HEK293 (cell line): ENCODE data around the gene GNB3.

Source experiments
- BCL11A ChIP-seq: fragments of 450-650 bp; formaldehyde crosslinking; IDR thresholded peaks from 2 replicates; pipeline ENCODE4 v1.5.1; 2016; ENCODE audit warnings: low read depth, missing biosample characterization, missing genetic modification characterization
- IKZF3 ChIP-seq: fragments of 450-650 bp; IDR thresholded peaks from 2 replicates; pipeline ENCODE4 v1.5.0; 2018; ENCODE audit warnings: missing biosample characterization, mild to moderate bottlenecking, missing genetic modification characterization, moderate library complexity
- MZF1 ChIP-seq: fragments of 450-650 bp; formaldehyde crosslinking; IDR thresholded peaks from 2 replicates; pipeline ENCODE4 v1.5.1; 2017; ENCODE audit warnings: missing biosample characterization, missing genetic modification characterization, borderline replicate concordance
- PBX3 ChIP-seq: sonication (generic); formaldehyde crosslinking; IDR thresholded peaks from 2 replicates; pipeline ENCODE4 v1.8.1; 2022; ENCODE audit warnings: mild to moderate bottlenecking, moderate library complexity, missing genetic modification reagents
- RBAK ChIP-seq: fragments of 450-650 bp; formaldehyde crosslinking; IDR thresholded peaks from 2 replicates; pipeline ENCODE4 v1.5.1; 2016; ENCODE audit warnings: missing biosample characterization, missing genetic modification characterization
- SP2 ChIP-seq: fragments of 450-650 bp; formaldehyde crosslinking; IDR thresholded peaks from 2 replicates; pipeline ENCODE4 v1.5.1; 2016; ENCODE audit warnings: missing biosample characterization, missing genetic modification characterization
- SP3 ChIP-seq: fragments of 450-650 bp; formaldehyde crosslinking; IDR thresholded peaks from 2 replicates; pipeline ENCODE4 v1.5.1; 2016; ENCODE audit warnings: missing biosample characterization, missing genetic modification characterization
- SP7 ChIP-seq: fragments of 450-650 bp; formaldehyde crosslinking; IDR thresholded peaks from 2 replicates; pipeline ENCODE4 v1.5.1; 2016; ENCODE audit warnings: missing biosample characterization, missing genetic modification characterization
- TSHZ1 ChIP-seq: fragments of 450-650 bp; formaldehyde crosslinking; IDR thresholded peaks from 2 replicates; pipeline ENCODE4 v1.5.1; 2016; ENCODE audit warnings: missing biosample characterization, missing genetic modification characterization, borderline replicate concordance
- YY2 ChIP-seq: fragments of 450-650 bp; formaldehyde crosslinking; IDR thresholded peaks from 2 replicates; pipeline ENCODE4 v1.5.1; 2016; ENCODE audit warnings: missing biosample characterization, missing genetic modification characterization
- ZBTB17 ChIP-seq: fragments of 450-650 bp; formaldehyde crosslinking; IDR thresholded peaks from 2 replicates; pipeline ENCODE4 v1.5.1; 2016; ENCODE audit warnings: missing biosample characterization, missing genetic modification characterization
- ZBTB20 ChIP-seq: fragments of 450-650 bp; formaldehyde crosslinking; IDR thresholded peaks from 2 replicates; pipeline ENCODE4 v1.5.1; 2016; ENCODE audit warnings: missing biosample characterization, missing genetic modification characterization
- ZBTB26 ChIP-seq: fragments of 450-650 bp; formaldehyde crosslinking; optimal IDR thresholded peaks from 2 replicates; pipeline ENCODE3; 2016; ENCODE audit warnings: missing biosample characterization, mild to moderate bottlenecking, missing genetic modification characterization
- ZBTB44 ChIP-seq: fragments of 450-650 bp; IDR thresholded peaks from 2 replicates; pipeline ENCODE4 v1.5.1; 2018; ENCODE audit warnings: missing biosample characterization, mild to moderate bottlenecking, missing genetic modification characterization
- ZBTB49 ChIP-seq: fragments of 450-650 bp; formaldehyde crosslinking; IDR thresholded peaks from 2 replicates; pipeline ENCODE4 v1.5.1; 2016; ENCODE audit warnings: missing biosample characterization, missing genetic modification characterization, low read depth
- ZFHX2 ChIP-seq: fragments of 450-650 bp; formaldehyde crosslinking; conservative IDR thresholded peaks from 2 replicates; pipeline ENCODE4 v1.5.1; 2016; ENCODE audit warnings: missing biosample characterization, missing genetic modification characterization
- ZFP37 ChIP-seq: fragments of 450-650 bp; formaldehyde crosslinking; IDR thresholded peaks from 2 replicates; pipeline ENCODE4 v1.5.1; 2016; ENCODE audit warnings: missing biosample characterization, missing genetic modification characterization
- ZNF133 ChIP-seq: fragments of 450-650 bp; formaldehyde crosslinking; IDR thresholded peaks from 2 replicates; pipeline ENCODE4 v1.5.1; 2016; ENCODE audit warnings: missing biosample characterization, missing genetic modification characterization
- ZNF169 ChIP-seq: fragments of 450-650 bp; formaldehyde crosslinking; IDR thresholded peaks from 2 replicates; pipeline ENCODE4 v1.5.1; 2016; ENCODE audit warnings: missing biosample characterization, missing genetic modification characterization
- ZNF239 ChIP-seq: fragments of 450-650 bp; formaldehyde crosslinking; IDR thresholded peaks from 2 replicates; pipeline ENCODE4 v1.5.1; 2016; ENCODE audit warnings: missing biosample characterization, missing genetic modification characterization
- ZNF24 ChIP-seq: fragments of 450-650 bp; formaldehyde crosslinking; IDR thresholded peaks from 2 replicates; pipeline ENCODE4 v1.5.1; 2016; ENCODE audit warnings: missing biosample characterization, missing genetic modification characterization
- ZNF274 ChIP-seq, 2 experiments: fragments of 200-500 bp in 1 of 2; fragments of 450-650 bp in 1 of 2; sonication (Bioruptor generic) in 1 of 2; formaldehyde crosslinking in 1 of 2; IDR thresholded peaks; 2 replicates each; pipeline versions ENCODE4 v1.5.1 to v1.6.1; 2014 to 2016; ENCODE audit warnings: borderline replicate concordance in 1 of 2, inconsistent platforms in 1 of 2, low read length in 1 of 2, missing biosample characterization in 1 of 2, missing genetic modification characterization in 1 of 2
- ZNF335 ChIP-seq: fragments of 450-650 bp; formaldehyde crosslinking; conservative IDR thresholded peaks from 2 replicates; pipeline ENCODE4 v1.5.1; 2016; ENCODE audit warnings: missing biosample characterization, missing genetic modification characterization
- ZNF37A ChIP-seq: fragments of 450-650 bp; IDR thresholded peaks from 2 replicates; pipeline ENCODE4 v1.5.1; 2018; ENCODE audit warnings: missing biosample characterization, missing genetic modification characterization
- ZNF530 ChIP-seq: fragments of 450-650 bp; formaldehyde crosslinking; IDR thresholded peaks from 2 replicates; pipeline ENCODE4 v1.5.1; 2016; ENCODE audit warnings: low read depth, missing biosample characterization, missing genetic modification characterization
- ZNF626 ChIP-seq: fragments of 450-650 bp; sonication (Bioruptor Pico); formaldehyde crosslinking; IDR thresholded peaks from 2 replicates; pipeline ENCODE4 v1.5.1; 2018; ENCODE audit warnings: missing biosample characterization, missing genetic modification characterization, inconsistent platforms
- ZNF664 ChIP-seq: fragments of 450-650 bp; formaldehyde crosslinking; IDR thresholded peaks from 2 replicates; pipeline ENCODE4 v1.5.1; 2016; ENCODE audit warnings: missing biosample characterization, missing genetic modification characterization
- ZNF747 ChIP-seq: fragments of 450-650 bp; formaldehyde crosslinking; IDR thresholded peaks from 2 replicates; pipeline ENCODE4 v1.5.1; 2016; ENCODE audit warnings: missing biosample characterization, missing genetic modification characterization
- ZXDB ChIP-seq: fragments of 450-650 bp; formaldehyde crosslinking; IDR thresholded peaks from 2 replicates; pipeline ENCODE4 v1.5.1; 2016; ENCODE audit warnings: missing biosample characterization, missing genetic modification characterization
- TF ChIP-seq, protein P1 (sequence below): fragments of 450-650 bp; formaldehyde crosslinking; IDR thresholded peaks from 2 replicates; pipeline ENCODE4 v1.5.1; 2016; ENCODE audit warnings: missing biosample characterization, missing genetic modification characterization

GNB3 gene

GRCh38 chr12:6827437-6827911, 13.3 kb upstream of the GNB3 start (continued):
- TF ChIP-seq ZFHX2 (tag by site-specific recombination) (peak; percentile 74), ZNF626 (tag by site-specific recombination) (no peak), ZNF664 (no peak), ZNF335 (tag by site-specific recombination) (no peak), ZNF239 (tag by site-specific recombination) (no peak), ZNF747 (tag by site-specific recombination) (no peak), ZBTB44 (tag by site-specific recombination) (no peak), ZBTB49 (tag by site-specific recombination) (no peak), ZNF169 (no peak), RBAK (tag by site-specific recombination) (no peak), ZFP37 (tag by site-specific recombination) (0 out of 2 replicates have a peak, but pooled peaks have one; percentile 31), BCL11A (no peak), ZBTB26 (tag by site-specific recombination) (no peak), SP3 (peak; percentile 52), ZNF24 (tag by site-specific recombination) (peak; percentile 43; the same call in 1 of the 2 replicates), MZF1 (tag by site-specific recombination) (no peak), SP2 (tag by site-specific recombination) (peak; percentile 58), PBX3 (CRISPR knock-in tag) (no peak), ZNF530 (no peak), IKZF3 (tag by site-specific recombination) (peak; percentile 61; the same call in 1 of the 2 replicates), ZNF37A (no peak), ZBTB20 (tag by site-specific recombination) (peak; percentile 94), ZNF133 (tag by site-specific recombination) (no peak), SP7 (tag by site-specific recombination) (0 out of 2 replicates have a peak, but pooled peaks have one; percentile 23), ZBTB17 (tag by site-specific recombination) (peak; percentile 60), TSHZ1 (tag by site-specific recombination) (no peak), ZXDB (tag by site-specific recombination) (peak; percentile 83), YY2 (tag by site-specific recombination) (no peak), ZNF274 (IDR thresholded peaks at IDR 0.05; ENCODE audit: low read length) (no peak), ZNF274 (tag by site-specific recombination; IDR thresholded peaks at IDR 0.05; ENCODE audit: borderline replicate concordance) (no peak)
- TF ChIP-seq, protein P1, sequence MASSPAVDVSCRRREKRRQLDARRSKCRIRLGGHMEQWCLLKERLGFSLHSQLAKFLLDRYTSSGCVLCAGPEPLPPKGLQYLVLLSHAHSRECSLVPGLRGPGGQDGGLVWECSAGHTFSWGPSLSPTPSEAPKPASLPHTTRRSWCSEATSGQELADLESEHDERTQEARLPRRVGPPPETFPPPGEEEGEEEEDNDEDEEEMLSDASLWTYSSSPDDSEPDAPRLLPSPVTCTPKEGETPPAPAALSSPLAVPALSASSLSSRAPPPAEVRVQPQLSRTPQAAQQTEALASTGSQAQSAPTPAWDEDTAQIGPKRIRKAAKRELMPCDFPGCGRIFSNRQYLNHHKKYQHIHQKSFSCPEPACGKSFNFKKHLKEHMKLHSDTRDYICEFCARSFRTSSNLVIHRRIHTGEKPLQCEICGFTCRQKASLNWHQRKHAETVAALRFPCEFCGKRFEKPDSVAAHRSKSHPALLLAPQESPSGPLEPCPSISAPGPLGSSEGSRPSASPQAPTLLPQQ (tag by site-specific recombination), result no peak
